Bronchial epithelial cell (primary cell): ENCODE measurements around the gene EIF2B2. TPM values are rescaled to one million over a fixed set of nuclear protein-coding genes. Genes with fewer than 3 reads are reported as not detected.

Source experiments
- DNase-seq: peaks from one replicate; pipeline ENCODE4 v3.0.0-alpha.2; 2010; ENCODE audit warnings: low read depth
- FAIRE-seq: peaks from 2 replicates; lab custom pipeline; 2011; peaks lifted over from hg19 to GRCh38; lab: Jason Lieb, UNC
- H3K27me3 ChIP-seq: 2 replicates; pipeline ENCODE4 v1.5.1; 2011; ENCODE audit warnings: low read length; ENCODE audit not compliant: control insufficient read depth, insufficient read depth
- H3K36me3 ChIP-seq: 2 replicates; pipeline ENCODE4 v1.5.1; 2011; ENCODE audit warnings: low read length; ENCODE audit not compliant: control insufficient read depth, insufficient read depth
- H3K4me3 ChIP-seq: 2 replicates; pipeline ENCODE4 v1.5.1; 2011; ENCODE audit warnings: mild to moderate bottlenecking, low read depth, low read length, control low read depth
- CTCF ChIP-seq: IDR thresholded peaks from 2 replicates; pipeline ENCODE4 v1.5.1; 2011; ENCODE audit warnings: mild to moderate bottlenecking, moderate library complexity, low read length, control low read depth, inconsistent platforms; ENCODE audit not compliant: insufficient read depth, severe bottlenecking
- total RNA-seq: library from RNA; depleted of rRNA; stranded (reverse); fragments of >200 nt; gene quantifications from 2 replicates; pipeline ENCODE4 v1.2.1, GENCODE V29; 2014

EIF2B2 gene
- total RNA-seq, 1 donor from 2014 or later, result 60.6 TPM

GRCh38 chr14:75044322-75044721, 41.6 kb downstream of the EIF2B2 start:
- no peak for FAIRE-seq

GRCh38 chr14:75044752-75045151, 42.0 kb downstream of the EIF2B2 start:
- Histone ChIP-seq H3K27me3 (no peaks in the 10 kb centered on the region), H3K4me3 (no peak overlapping the region), H3K36me3 (peaks cover 4% of the 10 kb centered on the region)
- TF ChIP-seq CTCF, result no peak
- DNase-seq (no peak), FAIRE-seq (no peak)

More at GRCh38 chr14:75044322-75044721, 41.6 kb downstream of the EIF2B2 start:
- no peaks in the 10 kb centered on the region for H3K27me3 ChIP-seq
- no peak for TF ChIP-seq CTCF
- H3K4me3 ChIP-seq, result no peak overlapping the region
- peaks cover 4% of the 10 kb centered on the region for H3K36me3 ChIP-seq
- DNase-seq, result peak; percentile 67

- H3K27me3 ChIP-seq, result no peaks in the 10 kb centered on the region
- H3K4me3 ChIP-seq, result no peak overlapping the region
- DNase-seq (no peak), FAIRE-seq (no peak)
- TF ChIP-seq CTCF, result no peak
- H3K36me3 ChIP-seq, result peaks cover 4% of the 10 kb centered on the region
Observed at GRCh38 chr14:75046275-75046674, 43.6 kb downstream of the EIF2B2 start.

- TF ChIP-seq CTCF, result no peak
- no peaks in the 10 kb centered on the region for H3K27me3 ChIP-seq
- FAIRE-seq (no peak), DNase-seq (no peak)
- peaks cover 3% of the 10 kb centered on the region for H3K36me3 ChIP-seq
- no peak overlapping the region for H3K4me3 ChIP-seq
Observed at GRCh38 chr14:75046899-75047298, 44.2 kb downstream of the EIF2B2 start.

GRCh38 chr14:75047506-75047905, 44.8 kb downstream of the EIF2B2 start:
- no peak for TF ChIP-seq CTCF
- FAIRE-seq (no peak), DNase-seq (no peak)
- Histone ChIP-seq H3K27me3 (no peaks in the 10 kb centered on the region), H3K36me3 (no peaks in the 10 kb centered on the region), H3K4me3 (no peak overlapping the region)

GRCh38 chr14:75048101-75048500, 45.4 kb downstream of the EIF2B2 start:
- DNase-seq (no peak), FAIRE-seq (no peak)
- TF ChIP-seq CTCF, result no peak
- H3K27me3 ChIP-seq, result no peaks in the 10 kb centered on the region
- H3K4me3 ChIP-seq, result no peak overlapping the region
- no peaks in the 10 kb centered on the region for H3K36me3 ChIP-seq
